Subcutaneous adipose tissue (tissue), 4 donors: ENCODE results near the gene ZNF417. TPM values are rescaled to one million over a fixed set of nuclear protein-coding genes. Genes with fewer than 3 reads are reported as not detected.
"Not testable (repeated sequence)": the region's sequence is repeated elsewhere in the genome, so short reads cannot be mapped to it uniquely, and the experiment has no call there.

Experiments used
- CTCF ChIP-seq: fragments of 450-650 bp; IDR thresholded peaks from one replicate; pipeline ENCODE4 v1.5.1; 2016; ENCODE audit warnings: low read depth, mild to moderate bottlenecking, control low read depth, antibody characterized with exemption, moderate library complexity
- total RNA-seq, 4 donors: library from RNA; depleted of rRNA; stranded (reverse); fragments of >200 nt; gene quantifications; one replicate each; pipeline ENCODE4 v1.1.0, GENCODE V29; 2016

ZNF417 gene
- total RNA-seq, result 10 to 100 TPM; 13.9 to 19.2 (median 15.0) TPM

DNA sequence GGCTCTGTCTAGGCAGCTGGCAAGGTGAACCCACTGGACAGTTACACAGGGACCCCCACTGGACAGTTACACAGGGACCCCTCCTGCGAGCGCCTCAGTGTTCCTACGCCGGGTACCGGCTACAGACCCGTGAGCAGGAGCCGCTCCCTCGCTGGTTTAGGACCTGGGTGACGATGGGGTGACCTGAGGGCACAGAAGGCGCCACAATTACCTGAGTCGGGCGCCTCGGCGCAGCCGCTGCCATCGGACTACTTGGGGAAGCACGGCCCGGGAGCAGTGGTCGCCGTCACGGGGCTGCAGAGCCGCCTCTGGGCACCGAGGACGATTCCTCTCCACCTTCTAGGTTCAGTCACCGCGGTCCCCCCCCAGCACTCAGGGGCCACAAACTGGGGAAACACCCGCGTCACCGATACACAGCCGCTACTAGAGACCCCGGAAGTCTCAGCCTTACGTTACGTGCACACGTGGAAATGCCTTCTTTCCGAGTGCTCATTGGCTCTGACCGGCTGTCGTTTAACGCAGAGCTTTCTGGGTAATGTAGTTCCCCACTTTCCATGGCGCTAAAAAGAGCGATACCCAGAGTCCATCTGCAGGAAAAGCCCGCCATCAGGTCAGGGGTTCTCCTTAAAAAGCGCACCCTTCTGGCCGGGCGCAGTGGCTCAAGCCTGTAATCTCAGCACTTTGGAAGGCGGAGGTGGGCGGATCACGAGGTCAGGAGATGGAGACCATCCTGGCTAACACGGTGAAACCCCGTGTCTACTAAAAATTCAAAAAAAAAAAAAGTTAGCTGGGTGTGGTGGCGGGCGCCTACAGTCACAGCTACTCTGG lies at the start of gene ZNF417:
ZNF417 (minus strand) TSS at position 425 of the 828 bp plus-strand sequence; CDS start at position 244, 181 bp downstream.
- TF ChIP-seq CTCF, result not testable (repeated sequence)

DNA sequence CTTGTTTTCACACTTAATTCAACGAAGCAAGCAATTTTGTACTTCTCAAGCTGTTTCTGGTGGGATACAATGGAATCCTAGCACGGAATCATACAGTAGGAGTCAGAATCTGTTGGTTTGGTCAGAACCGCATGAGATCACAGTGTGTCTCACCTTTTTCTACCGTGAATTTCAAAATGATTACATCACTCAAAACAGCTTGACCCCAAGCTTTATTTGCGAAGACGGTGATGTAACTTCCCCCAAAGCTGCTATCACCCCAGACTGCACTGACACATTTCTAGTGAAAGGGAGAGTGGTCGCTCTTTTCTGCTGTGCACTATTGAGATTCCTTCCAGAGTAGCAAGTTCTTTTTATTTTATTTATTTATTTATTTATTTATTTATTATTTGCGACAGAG lies 48.4 kb upstream of the ZNF417 start:
- TF ChIP-seq CTCF, result no peak

DNA sequence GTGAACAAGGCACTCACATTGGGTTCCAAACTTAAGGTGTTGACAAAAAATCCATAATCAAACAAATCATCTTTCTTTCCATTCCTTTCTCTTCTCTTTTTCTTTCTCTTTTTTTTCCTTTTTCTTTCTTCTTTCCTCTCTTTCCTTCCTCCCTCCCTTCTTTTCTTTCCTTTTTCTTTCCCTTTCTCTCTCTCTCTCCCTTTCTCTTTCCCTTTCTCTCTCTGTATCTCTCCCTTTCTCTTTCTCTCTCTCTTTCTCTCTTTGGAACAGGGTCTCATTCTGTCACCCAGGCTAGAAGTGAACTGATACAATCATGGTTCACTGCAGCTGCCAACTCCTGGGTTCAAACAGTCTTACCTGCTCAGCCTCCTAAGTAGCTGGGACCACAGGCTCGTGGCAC lies 45.4 kb upstream of the ZNF417 start:
- no peak for TF ChIP-seq CTCF

GRCh38 chr19:57954996-57955395 lies 38.6 kb upstream of the ZNF417 start:
- no peak for TF ChIP-seq CTCF

DNA sequence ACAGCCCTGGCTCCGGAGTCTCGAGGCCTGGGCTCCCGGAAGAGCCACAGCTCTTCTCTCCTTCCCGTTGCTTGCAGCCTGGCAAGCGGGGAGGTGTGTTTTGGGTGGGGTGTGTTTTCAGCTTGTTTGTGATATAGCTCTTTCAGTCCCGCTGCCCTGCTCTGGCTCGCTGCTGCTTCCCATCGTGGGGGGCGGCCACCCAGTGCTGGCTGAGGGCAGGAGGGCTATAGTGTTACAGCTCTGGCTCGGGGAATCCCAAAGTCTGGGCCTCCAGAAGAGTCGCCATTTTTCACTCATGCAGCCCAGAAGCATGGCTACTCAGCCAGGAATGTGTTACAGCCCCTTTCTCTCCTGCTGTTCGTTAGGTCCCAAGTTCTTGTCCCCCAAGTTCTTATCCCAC lies 33.3 kb upstream of the ZNF417 start:
- TF ChIP-seq CTCF, result no peak

- no peak for TF ChIP-seq CTCF
These were observed 32.9 kb upstream of the ZNF417 start for GRCh38 chr19:57949296-57949695.

DNA sequence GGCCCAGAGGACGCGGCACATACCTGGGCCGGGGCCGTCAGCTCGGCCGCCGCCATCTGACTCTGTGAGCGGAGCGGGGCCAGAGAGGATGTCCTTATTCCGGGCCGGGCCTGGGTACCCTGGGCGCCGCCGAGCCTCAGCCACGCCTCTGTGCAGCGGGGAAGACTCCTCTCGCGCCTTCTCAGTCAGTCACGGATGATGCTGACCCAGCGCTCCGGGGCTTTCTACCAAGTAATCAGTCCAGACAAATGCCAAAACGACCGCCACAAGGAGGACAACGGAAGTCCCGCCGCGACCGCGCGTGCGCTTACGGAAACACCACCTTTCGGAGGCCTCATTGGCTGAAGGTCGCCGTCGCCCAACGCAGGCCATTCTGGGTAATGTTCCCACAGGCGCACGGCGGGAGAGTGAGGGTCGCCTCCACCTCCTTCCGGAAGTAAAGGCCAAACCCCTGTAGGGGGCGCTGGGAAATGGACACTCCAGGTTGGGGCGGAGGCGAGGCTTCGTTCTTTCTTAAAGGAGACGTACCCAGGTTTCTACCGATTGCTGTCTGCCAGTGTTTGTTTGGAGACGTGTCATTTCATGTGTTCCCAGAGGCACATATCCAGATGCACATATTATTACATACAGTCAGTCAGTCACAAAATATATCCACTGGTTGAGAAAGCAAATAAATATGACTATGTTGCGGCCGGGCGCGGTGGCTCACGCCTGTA lies 31.2 kb upstream of the ZNF417 start, which contains the start of gene ZNF256:
ZNF256 (minus strand) TSS at position 288 of the 716 bp plus-strand sequence; CDS start at position 56, 232 bp downstream.
- no peak for TF ChIP-seq CTCF
